Neural progenitor cell (in vitro differentiated cells): ENCODE data around the gene MPRIP.

Experiments
- CTCF ChIP-seq: fragments of 200-600 bp; sonication (generic); IDR thresholded peaks from 2 replicates; pipeline ENCODE4 v1.5.1; 2017; ENCODE audit warnings: antibody characterized with exemption, mild to moderate bottlenecking
- EZH2 ChIP-seq: fragments of 200-600 bp; sonication (generic); IDR thresholded peaks from 2 replicates; pipeline ENCODE4 v1.6.1; 2017; ENCODE audit warnings: antibody characterized with exemption, mild to moderate bottlenecking, moderate library complexity

GRCh38 chr17:17056156-17056539 lies 13.9 kb downstream of the MPRIP start:
- no peak for TF ChIP-seq CTCF
- no peak for TF ChIP-seq EZH2
